Measurements from ENCODE around the gene PATZ1.

PATZ1 gene

GRCh38 chr22:31367426-31367825, 21.3 kb upstream of the PATZ1 start:
- POLR2A ChIA-PET: interaction anchor here (0.6 kb wide), 1 partner anchor 286 kb away, joined by 5 read pairs; no protein-coding TSS in a partner anchor
- CTCF ChIA-PET: interaction anchor here (0.9 kb wide), 1 partner anchor 22 kb away, joined by 4 read pairs; no protein-coding TSS in a partner anchor
- TF ChIP-seq CTCF (IDR thresholded peaks at IDR 0.05; ENCODE audit: control extremely low read depth, extremely low read depth, low read depth, missing control alignments): no peak
- no peak for DNase-seq (ENCODE audit: extremely low spot score)

- TF ChIP-seq CTCF (IDR thresholded peaks at IDR 0.05; ENCODE audit: control extremely low read depth, extremely low read depth, low read depth, missing control alignments): no peak
- DNase-seq (ENCODE audit: extremely low spot score): no peak
- ChIA-PET CTCF (no interaction called here), POLR2A (no interaction called here)
Observed at GRCh38 chr22:31363885-31364465, 17.8 kb upstream of the PATZ1 start.

GRCh38 chr22:31361743-31362142, 15.6 kb upstream of the PATZ1 start:
- ChIA-PET POLR2A (no interaction called here), CTCF (no interaction called here)
- no peak for DNase-seq (ENCODE audit: extremely low spot score)
- no peak for TF ChIP-seq CTCF (IDR thresholded peaks at IDR 0.05; ENCODE audit: control extremely low read depth, extremely low read depth, low read depth, missing control alignments)

- ChIA-PET POLR2A (no interaction called here), CTCF (no interaction called here)
- no peak for DNase-seq (ENCODE audit: extremely low spot score)
- no peak for TF ChIP-seq CTCF (IDR thresholded peaks at IDR 0.05; ENCODE audit: control extremely low read depth, extremely low read depth, low read depth, missing control alignments)
Observed at GRCh38 chr22:31360029-31360428, 13.9 kb upstream of the PATZ1 start.

- ChIA-PET POLR2A (interaction anchor here (0.9 kb wide), 1 partner anchor 8 kb away, joined by 3 read pairs; no protein-coding TSS in a partner anchor), CTCF (interaction anchor here (1.3 kb wide), 1 partner anchor 10 kb away, joined by 7 read pairs; no protein-coding TSS in a partner anchor)
- no peak for TF ChIP-seq CTCF (IDR thresholded peaks at IDR 0.05; ENCODE audit: control extremely low read depth, extremely low read depth, low read depth, missing control alignments)
- DNase-seq (ENCODE audit: extremely low spot score): no peak
Observed at GRCh38 chr22:31354515-31354914, 8.4 kb upstream of the PATZ1 start.

GRCh38 chr22:31350410-31350863, 4.3 kb upstream of the PATZ1 start:
- ChIA-PET CTCF (no interaction called here), POLR2A (no interaction called here)
- TF ChIP-seq CTCF (IDR thresholded peaks at IDR 0.05; ENCODE audit: control extremely low read depth, extremely low read depth, low read depth, missing control alignments): no peak
- no peak for DNase-seq (ENCODE audit: extremely low spot score)

Measured in GM10248 (cell line).